ENCODE data around the gene WWC2.
"Not testable (repeated sequence)": the region's sequence is repeated elsewhere in the genome, so short reads cannot be mapped to it uniquely, and the experiment has no call there.

Gene WWC2

GRCh38 chr4:183171484-183172267 is 72.6 kb downstream of the WWC2 start:
- DNase-seq, result peak; percentile 17

GRCh38 chr4:183172881-183173280 is 73.8 kb downstream of the WWC2 start:
- no peak for DNase-seq

- no peak for DNase-seq
Observed at GRCh38 chr4:183173580-183174526, 74.8 kb downstream of the WWC2 start.

GRCh38 chr4:183175631-183176232 is 76.7 kb downstream of the WWC2 start:
- DNase-seq, result no peak

- DNase-seq, result no peak
Observed at GRCh38 chr4:183177001-183177400, 77.9 kb downstream of the WWC2 start.

GRCh38 chr4:183178201-183178600 is 79.1 kb downstream of the WWC2 start:
- DNase-seq, result no peak

- no peak for DNase-seq
Observed at GRCh38 chr4:183180096-183180495, 81.0 kb downstream of the WWC2 start.

- no peak for DNase-seq
Observed at GRCh38 chr4:183180621-183181020, 81.6 kb downstream of the WWC2 start.

- no peak for DNase-seq
Observed at GRCh38 chr4:183181081-183181480, 82.0 kb downstream of the WWC2 start.

GRCh38 chr4:183182873-183183725 is 84.0 kb downstream of the WWC2 start:
- peak; percentile 35 for DNase-seq

- DNase-seq, result no peak
Observed at GRCh38 chr4:183183906-183184535, 85.0 kb downstream of the WWC2 start.

- DNase-seq, result no peak
Observed at GRCh38 chr4:183185018-183185417, 86.0 kb downstream of the WWC2 start.

- DNase-seq, result no peak
Observed at GRCh38 chr4:183185559-183185958, 86.5 kb downstream of the WWC2 start.

GRCh38 chr4:183186813-183187212 is 87.8 kb downstream of the WWC2 start:
- no peak for DNase-seq

GRCh38 chr4:183190900-183191527 is 92.0 kb downstream of the WWC2 start:
- DNase-seq, result no peak

GRCh38 chr4:183191630-183192029 is 92.6 kb downstream of the WWC2 start:
- DNase-seq, result no peak

GRCh38 chr4:183192571-183192970 is 93.5 kb downstream of the WWC2 start:
- no peak for DNase-seq

- not testable (repeated sequence) for DNase-seq
Observed at GRCh38 chr4:183193730-183194338, 94.8 kb downstream of the WWC2 start.

- no peak for DNase-seq
Observed at GRCh38 chr4:183195534-183195933, 96.5 kb downstream of the WWC2 start.

- DNase-seq, result no peak
Observed at GRCh38 chr4:183197140-183197539, 98.1 kb downstream of the WWC2 start.

GRCh38 chr4:183200453-183200852 is 101.4 kb downstream of the WWC2 start:
- DNase-seq, result no peak

Data from right kidney (tissue), 1 donor.